ENCODE data around the gene KRT86.
"Not testable (repeated sequence)": the region's sequence is repeated elsewhere in the genome, so short reads cannot be mapped to it uniquely, and the experiment has no call there.

KRT86 gene

GRCh38 chr12:52238916-52239646 is 35.4 kb upstream of the KRT86 start:
- no peak for DNase-seq

GRCh38 chr12:52239767-52240166 is 34.7 kb upstream of the KRT86 start:
- no peak for DNase-seq

- DNase-seq = not testable (repeated sequence)
Measured at GRCh38 chr12:52240247-52240646, 34.2 kb upstream of the KRT86 start.

- DNase-seq = peak; percentile 51
Measured at GRCh38 chr12:52241205-52241842, 33.1 kb upstream of the KRT86 start.

GRCh38 chr12:52242442-52243258 is 31.8 kb upstream of the KRT86 start:
- peak; percentile 17 for DNase-seq

- DNase-seq = peak; percentile 8
Measured at GRCh38 chr12:52243259-52243855, 31.1 kb upstream of the KRT86 start.

- peak; percentile 96 for DNase-seq
Measured at GRCh38 chr12:52243856-52244614, 30.4 kb upstream of the KRT86 start.

- DNase-seq = no peak
Measured at GRCh38 chr12:52244615-52244994, 29.8 kb upstream of the KRT86 start.

- peak; percentile 7 for DNase-seq
Measured at GRCh38 chr12:52245259-52245961, 29.0 kb upstream of the KRT86 start.

- DNase-seq = peak; percentile 8
Measured at GRCh38 chr12:52245962-52246569, 28.4 kb upstream of the KRT86 start.

- peak; percentile 8 for DNase-seq
Measured at GRCh38 chr12:52246720-52247621, 27.5 kb upstream of the KRT86 start.

GRCh38 chr12:52247622-52248540 is 26.6 kb upstream of the KRT86 start:
- peak; percentile 13 for DNase-seq

- peak; percentile 8 for DNase-seq
Measured at GRCh38 chr12:52248541-52249461, 25.6 kb upstream of the KRT86 start.

- peak; percentile 7 for DNase-seq
Measured at GRCh38 chr12:52249511-52250047, 24.9 kb upstream of the KRT86 start.

- peak; percentile 8 for DNase-seq
Measured at GRCh38 chr12:52250048-52250990, 24.1 kb upstream of the KRT86 start.

GRCh38 chr12:52251367-52252051 is 22.9 kb upstream of the KRT86 start:
- no peak for DNase-seq

All from 8988T (cell line).